HG03442 (cell line): Measurements from ENCODE around the gene DLX2.
"Not testable (repeated sequence)": the region's sequence is repeated elsewhere in the genome, so short reads cannot be mapped to it uniquely, and the experiment has no call there.

Source experiments
- ATAC-seq: cut with Tn5 transposase; IDR thresholded peaks from one replicate; pipeline ENCODE4 v1.9.1; 2021; ENCODE audit warnings: mild to moderate bottlenecking, moderate library complexity; ENCODE audit not compliant: unreplicated experiment

The DLX2 gene

DNA sequence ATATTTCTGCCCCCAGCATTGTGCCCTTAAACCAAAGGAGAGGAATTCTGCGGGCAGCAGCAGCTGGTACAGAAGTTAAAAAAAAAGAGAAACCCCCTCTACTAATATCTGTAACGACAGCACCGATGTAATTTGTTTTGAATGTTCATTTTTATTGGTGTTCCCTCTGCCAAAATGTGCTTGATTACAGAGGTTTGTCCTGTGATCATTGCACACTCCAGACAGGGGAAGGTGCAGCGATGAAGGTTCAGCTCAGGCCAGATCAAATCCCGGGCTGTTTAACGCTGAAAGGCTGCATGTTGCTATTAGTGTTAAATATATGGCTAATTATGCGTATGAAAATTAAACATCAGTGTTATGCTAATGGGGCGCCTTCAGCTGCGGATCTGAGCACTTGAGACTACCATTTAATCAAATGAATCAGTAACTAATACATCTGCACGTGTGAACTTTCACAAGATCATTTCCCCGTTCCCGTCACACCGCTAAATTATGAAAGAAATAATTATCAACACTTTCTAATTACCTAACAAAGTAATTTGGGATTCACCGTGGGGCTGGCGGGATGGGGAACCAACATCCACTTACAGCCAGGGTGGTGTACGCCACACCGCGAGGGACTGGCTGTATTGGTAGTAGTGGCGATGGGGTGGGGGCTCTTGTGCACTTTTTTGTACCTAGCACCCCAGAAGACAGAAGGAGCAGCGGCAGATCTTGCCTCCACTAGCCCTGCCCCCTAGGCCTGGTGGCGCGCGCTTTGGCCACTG, 18.9 kb downstream of the DLX2 start:
- ATAC-seq = no peak

DNA sequence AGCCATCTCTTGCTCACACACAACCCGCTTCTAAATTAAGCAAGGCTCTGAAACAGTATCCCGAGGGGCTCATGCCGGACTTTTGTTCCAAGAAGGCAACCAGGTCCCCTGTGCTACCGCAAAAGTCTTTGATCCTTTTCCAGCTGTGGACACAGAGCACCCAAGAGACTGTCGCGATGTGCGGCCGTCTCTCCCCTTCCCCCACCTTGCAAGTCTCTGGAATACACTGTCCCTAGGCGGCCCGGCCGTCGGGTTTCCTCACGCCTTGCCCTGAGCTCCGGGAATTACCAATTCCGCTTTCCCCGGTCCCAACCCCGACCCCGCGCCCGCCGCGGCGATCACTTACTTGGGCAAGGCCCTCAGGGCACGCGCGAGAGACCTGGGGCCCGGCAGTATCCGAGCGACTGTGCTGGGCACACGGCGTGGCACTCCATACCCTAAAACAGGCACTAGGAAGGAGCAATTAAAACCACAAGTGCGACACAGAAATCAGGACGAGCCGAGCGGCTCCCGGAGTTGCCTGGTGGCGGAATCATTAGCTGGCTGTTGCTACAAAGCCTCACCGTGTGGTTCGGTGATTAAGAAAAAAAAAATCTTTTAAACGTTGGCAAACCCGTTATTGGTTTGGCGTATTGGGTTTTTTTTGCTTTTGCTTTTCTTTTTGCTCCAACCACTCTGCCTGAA, 19.6 kb downstream of the DLX2 start:
- ATAC-seq = no peak

DNA sequence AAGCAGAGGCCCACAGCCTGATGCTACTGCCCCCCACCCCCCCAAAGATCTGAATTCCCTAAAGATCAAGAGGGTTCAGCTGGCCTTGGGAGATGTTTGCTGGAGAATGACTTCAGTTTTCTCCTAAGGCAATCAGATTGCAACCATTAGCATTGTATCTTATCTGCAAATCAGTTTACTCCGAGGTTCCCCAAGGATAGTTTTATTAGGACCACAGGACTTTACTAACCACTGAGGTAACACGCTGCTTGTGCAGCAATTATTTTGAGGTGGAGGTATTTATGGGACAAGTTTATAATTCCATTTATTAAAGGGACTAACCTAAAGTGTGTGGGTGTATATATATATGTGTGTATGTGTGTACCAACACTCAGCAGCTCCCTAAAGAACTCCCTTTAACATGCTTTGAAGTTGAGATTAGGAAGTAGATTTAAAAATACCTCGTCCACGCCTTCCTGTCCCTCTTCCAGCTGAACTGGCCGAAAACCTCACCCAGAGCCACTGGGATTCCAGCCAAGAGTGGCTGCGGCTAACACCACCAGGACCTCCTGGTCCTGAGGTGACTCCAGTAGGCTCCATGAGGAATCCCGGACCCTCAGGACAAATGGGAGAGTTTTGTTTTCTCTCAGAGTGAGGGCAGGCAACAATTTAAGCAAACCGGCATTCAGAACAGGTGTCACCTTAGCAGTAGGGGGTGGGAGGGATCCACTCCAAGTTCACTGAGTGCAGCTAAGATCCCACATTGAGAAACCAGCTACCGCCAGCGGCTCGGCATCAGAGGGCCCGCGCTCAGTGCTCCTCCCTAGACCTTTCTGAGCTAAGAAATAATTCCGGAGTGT, 20.4 kb downstream of the DLX2 start:
- ATAC-seq = no peak

DNA sequence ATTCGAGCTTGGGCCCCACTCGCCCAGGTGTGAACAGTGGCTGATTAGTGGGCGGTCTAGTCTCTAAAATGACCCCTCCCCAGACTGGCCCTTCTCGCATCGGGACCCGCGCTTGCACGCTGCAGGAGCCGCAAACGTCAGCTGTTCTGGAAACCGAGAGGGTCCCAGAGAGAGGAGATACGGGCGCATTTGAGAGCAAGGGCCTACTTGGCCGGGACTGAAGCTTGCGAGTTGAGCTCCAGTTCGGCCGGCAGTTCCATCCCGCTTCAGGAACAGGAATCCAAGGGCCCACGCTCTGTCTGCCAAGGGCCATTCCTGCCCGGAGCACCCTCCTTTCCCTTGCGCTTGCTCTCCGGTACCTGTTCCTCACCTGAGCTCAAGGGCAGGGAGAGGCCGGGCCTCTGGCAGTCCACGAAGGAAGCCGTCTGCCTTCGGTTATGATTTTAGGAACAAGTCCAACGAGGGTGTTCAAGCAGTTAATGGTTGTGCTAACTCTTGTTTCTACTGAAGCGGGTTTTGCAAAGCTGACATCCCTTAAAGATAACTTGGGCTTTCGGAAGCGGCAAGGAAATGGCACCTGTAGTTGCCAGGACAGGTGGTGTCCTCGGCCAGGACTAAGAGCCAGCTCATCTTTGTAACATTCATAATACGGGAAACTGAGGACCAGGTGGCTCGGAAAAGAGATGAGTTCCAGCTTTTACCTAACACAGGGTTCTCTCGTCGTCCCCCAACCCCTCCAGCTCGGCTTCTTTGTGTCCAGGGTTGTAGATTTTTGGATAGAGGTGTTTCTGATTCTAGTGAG, 21.3 kb downstream of the DLX2 start:
- ATAC-seq = no peak

DNA sequence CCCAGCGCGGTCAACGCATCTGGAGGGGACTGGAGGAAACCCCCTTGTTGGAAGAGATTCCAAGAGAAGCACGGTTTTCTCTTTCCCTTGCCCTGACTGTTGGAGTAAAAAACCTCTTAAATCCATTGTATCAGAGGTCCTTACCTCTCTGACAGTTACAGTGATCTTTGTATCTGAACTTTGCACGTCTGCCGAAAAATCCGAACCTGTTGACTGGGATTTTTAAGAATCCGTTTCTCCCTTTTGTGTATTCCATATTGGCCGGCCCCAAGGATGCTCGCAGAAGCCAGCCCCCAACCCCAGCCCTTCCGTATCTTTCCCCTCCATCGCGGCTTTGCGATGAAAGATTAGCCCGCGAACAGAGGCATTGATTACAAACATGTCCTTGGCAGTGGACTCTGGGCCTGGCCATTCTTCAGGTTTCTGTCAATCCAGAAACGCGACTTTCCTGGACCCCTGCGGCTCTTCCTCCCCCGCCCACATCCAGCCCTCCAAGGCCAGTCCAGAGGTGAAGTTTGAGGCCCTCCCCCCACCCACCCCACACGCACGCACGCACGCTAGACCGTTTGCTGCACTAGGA, 22.0 kb downstream of the DLX2 start:
- ATAC-seq = no peak

DNA sequence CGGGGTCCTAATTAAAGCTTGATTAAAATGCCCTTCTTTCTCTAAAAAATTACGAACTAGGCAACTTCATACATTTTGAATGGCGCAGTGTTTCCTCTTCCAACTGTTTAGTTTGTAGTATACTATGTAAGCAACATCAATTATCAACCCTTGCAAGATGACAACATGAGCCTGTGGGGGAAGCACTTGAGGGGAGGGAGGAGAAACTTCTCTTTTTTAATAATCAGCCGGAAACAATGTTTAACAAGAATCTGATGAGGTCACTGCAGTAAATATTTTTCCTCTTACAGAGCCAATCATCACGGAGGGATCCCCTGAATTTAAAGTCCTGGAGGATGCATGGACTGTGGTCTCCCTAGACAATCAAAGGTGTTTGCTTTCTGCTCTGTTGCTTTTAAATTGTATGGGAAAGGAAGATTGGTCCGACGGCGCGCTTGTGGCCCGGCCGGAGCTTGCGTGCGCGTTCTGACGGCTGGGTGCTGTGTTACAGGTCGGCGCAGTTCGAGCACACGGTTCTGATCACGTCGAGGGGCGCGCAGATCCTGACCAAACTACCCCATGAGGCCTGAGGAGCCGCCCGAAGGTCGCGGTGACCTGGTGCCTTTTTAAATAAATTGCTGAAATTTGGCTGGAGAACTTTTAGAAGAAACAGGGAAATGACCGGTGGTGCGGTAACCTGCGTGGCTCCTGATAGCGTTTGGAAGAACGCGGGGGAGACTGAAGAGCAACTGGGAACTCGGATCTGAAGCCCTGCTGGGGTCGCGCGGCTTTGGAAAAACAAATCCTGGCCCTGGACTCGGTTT, 22.7 kb downstream of the DLX2 start:
- ATAC-seq = no peak

DNA sequence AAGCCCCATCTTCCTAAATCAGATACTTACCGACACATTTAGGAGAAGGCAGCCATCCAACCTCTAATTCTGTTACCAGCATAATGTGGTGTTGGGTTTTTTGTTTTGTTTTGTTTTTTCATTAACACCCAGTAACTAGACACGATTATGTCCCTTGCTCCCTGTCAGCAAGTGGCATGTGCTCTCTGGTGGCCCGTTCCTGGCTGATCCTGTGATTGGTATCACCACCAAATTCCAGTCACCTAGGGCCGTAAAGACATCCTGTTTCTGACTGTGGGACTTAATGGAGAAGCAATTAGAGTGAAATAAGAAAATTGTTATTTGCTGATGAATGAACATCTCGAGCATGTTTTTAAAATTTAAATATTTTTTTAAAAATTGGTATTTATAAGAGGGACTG, 23.3 kb downstream of the DLX2 start:
- ATAC-seq = no peak

DNA sequence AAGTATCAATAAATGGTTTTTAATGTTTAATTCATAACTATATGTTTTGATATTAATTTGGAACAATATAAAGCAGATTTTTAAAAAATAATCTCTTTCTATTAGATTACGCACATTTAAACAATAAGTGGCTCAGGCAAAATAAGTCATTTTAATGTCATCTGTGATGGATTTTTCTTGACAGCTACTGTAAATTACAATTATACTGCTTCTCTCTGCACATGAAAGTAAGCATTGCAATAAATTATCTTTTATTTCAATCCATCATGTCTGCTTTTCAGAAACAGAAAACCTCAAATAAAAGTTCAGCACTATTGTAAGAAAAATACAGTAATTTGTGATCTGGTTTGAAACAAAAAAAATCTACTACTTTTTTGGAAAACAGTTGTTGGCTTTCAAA, 28.4 kb downstream of the DLX2 start:
- no peak for ATAC-seq

DNA sequence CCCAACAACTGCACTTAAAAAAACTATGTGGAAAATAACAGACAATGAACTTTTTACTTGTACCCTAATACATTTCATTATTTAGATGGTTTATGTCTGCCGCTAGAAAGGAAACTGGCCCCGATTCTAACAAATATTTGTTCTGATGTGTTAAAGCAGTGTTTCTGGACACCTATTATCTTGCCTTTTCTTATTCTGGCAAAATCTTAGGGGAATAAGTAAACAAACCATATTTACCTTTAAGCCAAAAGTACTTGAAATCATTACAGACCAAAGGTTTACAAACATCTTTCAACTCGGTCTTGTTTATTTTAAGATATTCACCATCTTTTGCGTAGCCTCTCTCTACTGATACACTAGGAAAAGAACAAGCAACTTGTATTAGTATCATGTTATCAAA, 29.2 kb downstream of the DLX2 start:
- ATAC-seq = no peak

DNA sequence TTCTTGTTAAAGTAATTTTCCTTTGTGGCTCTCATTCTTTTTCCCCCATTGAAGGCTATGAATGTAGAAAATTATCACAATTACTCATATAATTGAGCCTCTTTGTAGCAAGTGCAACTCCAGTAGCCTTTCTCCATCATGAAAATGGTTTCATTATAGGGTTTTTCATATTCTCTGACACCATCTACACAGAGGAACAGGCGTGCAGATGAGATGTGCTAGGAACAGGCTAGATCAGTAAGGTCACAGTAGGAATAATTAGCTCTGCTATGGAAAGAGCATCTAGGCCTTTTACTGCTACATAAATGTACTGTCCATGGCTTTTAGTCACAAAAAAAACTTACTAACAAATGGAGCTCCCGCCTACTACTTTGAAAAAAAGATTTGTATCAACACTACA, 30.0 kb downstream of the DLX2 start:
- no peak for ATAC-seq

DNA sequence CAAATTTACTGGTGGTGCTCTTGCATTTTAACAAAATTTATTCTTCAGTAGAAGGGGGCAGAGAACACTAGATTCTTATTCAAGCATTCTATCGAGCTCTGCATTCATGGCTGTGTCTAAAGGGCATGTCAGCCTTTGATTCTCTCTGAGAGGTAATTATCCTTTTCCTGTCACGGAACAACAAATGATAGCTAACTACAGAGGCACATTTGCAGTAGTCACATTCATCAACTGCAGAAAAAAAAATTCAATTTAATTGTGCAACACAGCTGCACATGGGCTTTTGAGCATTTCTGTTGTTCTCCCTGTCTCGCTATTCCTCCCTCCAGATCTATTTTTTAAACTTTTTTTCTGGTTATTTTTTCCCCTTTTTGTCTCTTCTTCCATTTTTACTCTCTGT, 30.4 kb downstream of the DLX2 start:
- ATAC-seq = no peak

DNA sequence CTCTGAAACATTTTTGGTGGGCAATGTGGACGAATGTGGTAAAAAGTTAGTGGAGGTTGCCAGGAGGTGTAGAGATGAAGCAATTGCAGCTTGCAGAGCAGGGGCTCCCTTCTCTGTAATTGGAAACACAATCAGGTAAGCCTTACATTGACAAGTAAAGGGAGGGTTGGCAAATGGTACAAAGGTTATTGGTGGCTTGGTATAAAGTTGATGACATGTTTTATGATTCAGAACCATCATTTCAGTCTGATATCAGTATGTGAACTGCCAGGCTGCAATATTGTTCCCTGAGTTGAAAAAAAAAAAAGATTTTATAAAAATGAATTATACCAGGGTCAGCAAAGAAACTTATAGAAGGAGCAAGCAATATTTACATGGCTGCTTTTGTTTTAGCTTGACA, 31.8 kb downstream of the DLX2 start:
- ATAC-seq = no peak

DNA sequence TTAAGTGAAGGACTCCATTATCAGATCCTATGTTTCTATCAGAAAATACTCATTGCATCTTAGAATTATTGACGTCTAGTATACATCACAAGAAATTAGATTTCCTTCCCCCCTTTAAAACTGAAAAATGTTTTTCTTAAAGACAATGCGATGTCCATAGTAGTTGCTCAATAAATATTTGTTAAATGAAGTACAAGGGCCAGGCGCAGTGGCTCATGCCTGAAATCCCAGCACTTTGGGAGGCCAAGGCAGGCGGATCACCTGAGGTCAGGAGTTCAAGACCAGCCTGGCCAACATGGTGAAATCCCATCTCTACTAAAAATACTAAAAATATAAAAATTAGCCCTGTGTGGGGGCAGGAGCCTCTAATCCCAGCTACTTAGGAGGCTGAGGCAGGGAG, 34.8 kb downstream of the DLX2 start:
- not testable (repeated sequence) for ATAC-seq

DNA sequence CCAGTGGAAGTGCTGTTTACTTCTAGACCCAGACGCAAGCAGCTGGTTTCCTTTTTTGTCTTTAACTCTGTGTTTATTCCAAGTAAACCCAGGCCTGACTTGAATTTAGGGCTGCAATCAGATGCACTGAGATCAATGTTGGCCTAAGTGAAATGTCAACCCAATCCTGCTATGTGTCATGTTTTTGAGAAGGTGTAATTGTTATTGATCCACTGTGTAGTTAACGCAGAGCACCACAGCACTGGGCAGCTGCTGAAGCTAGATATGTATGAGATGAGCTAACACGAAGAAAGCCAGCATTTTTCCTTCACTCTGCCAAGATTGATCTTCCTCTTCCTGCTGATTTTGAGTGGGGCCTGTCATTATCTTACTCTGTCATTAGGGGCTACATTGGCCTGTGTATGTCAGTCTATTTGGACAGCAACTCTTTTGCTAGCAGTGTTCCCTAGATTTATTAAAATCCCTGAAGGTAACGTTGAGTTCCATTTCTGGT, 36.3 kb downstream of the DLX2 start:
- no peak for ATAC-seq

DNA sequence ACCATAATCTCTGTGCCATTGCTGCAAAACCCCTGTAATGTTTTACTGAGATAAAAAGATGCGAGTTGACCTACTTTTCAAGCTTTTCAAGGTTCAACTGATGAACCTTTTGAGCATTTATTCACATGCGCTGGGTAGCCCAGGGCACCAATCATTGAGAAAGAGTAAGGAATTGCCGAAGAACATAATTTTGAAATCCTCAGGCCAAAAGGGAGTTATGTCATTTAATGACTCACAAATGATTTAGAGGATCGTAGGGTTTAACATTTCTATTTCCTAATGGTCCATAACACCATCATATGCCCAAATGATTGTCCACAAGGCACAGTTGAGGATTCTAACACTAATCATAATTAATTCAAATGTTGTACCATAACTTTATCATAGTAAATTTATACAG, 37.6 kb downstream of the DLX2 start:
- no peak for ATAC-seq

DNA sequence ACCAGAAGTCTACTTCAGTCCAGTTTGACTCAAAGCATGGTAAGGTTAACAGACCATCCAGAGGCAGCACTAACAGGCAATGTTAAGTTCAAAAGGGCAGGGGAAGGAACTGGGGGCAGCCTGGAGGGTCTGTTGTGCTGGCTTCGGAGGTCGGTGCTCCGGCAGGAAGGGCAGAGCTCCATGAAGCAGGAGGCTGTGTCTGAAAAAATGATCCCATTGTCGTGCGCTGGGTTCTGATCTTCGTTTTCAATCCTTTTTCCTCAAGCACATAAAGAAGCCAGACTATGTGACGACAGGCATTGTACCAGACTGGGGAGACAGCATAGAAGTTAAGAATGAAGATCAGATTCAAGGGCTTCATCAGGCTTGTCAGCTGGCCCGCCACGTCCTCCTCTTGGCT, 39.3 kb downstream of the DLX2 start:
- ATAC-seq = no peak

DNA sequence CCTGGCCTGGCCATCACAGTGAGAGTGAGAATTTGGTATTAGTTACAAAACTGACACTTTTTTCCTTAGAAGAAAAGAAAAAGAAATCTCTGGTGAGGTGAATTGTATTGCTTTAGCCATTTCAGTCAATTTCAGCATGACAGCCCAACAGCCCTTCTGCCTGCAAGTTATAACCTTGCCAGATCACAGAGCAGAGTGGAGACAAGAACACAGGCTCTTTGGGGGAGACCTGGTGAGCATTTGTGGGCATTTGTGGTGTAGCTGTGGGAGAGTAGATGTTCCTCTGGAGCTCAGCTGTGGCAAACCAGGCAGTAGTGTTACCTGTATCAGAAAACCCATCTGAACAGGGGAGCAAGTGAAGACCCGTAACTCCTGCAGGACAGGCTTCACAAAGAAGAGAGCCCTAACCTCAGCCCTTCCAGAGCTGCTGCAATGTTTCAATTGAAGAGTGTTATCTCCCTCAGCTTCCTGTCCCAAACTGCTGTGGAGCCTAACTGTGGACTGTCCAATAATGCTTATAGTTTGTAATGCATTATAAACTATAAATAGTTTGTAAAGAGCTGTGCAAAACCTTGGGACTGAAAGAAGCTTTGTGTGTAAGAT, 40.2 kb downstream of the DLX2 start:
- ATAC-seq = no peak

DNA sequence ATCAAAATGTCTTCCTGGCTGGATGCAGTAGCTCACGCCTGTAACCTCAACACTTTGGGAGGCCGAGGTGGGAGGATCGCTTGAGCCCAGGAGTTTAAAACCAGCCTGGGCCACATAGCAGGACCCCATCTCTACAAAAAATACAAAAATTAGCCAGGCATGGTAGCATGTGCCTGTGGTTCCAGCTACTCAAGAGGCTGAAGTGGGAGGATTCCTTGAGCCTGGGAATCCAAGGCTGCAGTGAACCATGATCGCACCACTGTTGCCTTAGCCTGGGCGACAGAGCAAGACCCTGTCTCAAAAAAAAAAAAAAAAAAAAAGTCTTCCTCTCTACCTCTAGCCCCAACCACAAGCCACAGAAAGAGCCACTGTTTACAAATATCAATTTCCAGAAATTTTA, 42.6 kb downstream of the DLX2 start:
- not testable (repeated sequence) for ATAC-seq

DNA sequence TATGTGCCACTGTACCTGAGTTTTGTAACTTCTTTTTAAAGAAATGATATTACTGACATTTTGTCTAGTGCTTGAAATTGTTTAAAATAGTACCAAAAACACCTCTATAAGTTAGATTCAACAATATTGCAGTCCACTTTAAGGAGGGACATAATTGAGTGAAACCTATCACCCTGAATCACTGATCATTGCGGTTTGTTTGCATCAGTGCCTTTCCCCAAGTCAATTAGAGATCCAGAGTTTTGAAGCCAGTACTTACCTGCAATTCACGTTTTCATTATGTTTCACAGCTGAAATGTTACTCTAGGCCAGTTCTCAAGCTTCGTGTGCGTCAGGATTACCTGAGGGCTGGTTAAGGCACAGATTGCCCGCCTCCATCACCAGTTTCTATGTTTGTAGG, 44.0 kb downstream of the DLX2 start:
- no peak for ATAC-seq
